ENCODE data around the gene SEC24D. TPM values are rescaled to one million over a fixed set of nuclear protein-coding genes. Genes with fewer than 3 reads are reported as not detected.
"Not testable (repeated sequence)": the region's sequence is repeated elsewhere in the genome, so short reads cannot be mapped to it uniquely, and the experiment has no call there.

SEC24D gene
- total and polyA plus RNA-seq, 2 experiments from 2014 or later: 37.6 to 94.8 TPM

DNA sequence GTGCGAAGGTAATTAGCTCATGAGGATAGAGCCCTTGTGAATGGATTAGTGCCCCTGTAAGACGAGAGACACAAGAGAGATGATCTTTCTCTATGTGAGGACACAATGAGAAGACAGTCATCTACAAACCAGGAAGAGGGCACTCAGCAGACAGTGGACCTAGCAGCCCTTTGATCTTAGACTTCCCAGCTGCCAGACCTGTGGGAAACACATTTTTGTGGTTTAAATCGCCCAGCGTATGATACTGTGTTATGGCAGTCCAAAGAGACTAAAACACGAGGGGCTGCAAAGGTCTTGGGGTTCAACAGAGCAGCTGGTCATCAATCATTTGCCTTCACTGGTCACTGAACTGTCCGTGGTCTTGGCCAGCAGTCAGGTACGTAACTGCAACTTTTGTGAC lies 43.5 kb upstream of the SEC24D start (continued):
- TF ChIP-seq JUNB (IDR thresholded peaks at IDR 0.05; ENCODE audit: unreplicated experiment) (no peak), CREB1 (CRISPR knock-in tag; IDR thresholded peaks at IDR 0.05; ENCODE audit: low read depth) (no peak), NANOG (IDR thresholded peaks at IDR 0.05; ENCODE audit: borderline replicate concordance) (no peak)
- TF ChIP-seq, protein P1, sequence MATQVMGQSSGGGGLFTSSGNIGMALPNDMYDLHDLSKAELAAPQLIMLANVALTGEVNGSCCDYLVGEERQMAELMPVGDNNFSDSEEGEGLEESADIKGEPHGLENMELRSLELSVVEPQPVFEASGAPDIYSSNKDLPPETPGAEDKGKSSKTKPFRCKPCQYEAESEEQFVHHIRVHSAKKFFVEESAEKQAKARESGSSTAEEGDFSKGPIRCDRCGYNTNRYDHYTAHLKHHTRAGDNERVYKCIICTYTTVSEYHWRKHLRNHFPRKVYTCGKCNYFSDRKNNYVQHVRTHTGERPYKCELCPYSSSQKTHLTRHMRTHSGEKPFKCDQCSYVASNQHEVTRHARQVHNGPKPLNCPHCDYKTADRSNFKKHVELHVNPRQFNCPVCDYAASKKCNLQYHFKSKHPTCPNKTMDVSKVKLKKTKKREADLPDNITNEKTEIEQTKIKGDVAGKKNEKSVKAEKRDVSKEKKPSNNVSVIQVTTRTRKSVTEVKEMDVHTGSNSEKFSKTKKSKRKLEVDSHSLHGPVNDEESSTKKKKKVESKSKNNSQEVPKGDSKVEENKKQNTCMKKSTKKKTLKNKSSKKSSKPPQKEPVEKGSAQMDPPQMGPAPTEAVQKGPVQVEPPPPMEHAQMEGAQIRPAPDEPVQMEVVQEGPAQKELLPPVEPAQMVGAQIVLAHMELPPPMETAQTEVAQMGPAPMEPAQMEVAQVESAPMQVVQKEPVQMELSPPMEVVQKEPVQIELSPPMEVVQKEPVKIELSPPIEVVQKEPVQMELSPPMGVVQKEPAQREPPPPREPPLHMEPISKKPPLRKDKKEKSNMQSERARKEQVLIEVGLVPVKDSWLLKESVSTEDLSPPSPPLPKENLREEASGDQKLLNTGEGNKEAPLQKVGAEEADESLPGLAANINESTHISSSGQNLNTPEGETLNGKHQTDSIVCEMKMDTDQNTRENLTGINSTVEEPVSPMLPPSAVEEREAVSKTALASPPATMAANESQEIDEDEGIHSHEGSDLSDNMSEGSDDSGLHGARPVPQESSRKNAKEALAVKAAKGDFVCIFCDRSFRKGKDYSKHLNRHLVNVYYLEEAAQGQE (IDR thresholded peaks at IDR 0.05; ENCODE audit: unreplicated experiment): no peak
- TF ChIP-seq, protein P2, sequence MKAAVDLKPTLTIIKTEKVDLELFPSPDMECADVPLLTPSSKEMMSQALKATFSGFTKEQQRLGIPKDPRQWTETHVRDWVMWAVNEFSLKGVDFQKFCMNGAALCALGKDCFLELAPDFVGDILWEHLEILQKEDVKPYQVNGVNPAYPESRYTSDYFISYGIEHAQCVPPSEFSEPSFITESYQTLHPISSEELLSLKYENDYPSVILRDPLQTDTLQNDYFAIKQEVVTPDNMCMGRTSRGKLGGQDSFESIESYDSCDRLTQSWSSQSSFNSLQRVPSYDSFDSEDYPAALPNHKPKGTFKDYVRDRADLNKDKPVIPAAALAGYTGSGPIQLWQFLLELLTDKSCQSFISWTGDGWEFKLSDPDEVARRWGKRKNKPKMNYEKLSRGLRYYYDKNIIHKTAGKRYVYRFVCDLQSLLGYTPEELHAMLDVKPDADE (IDR thresholded peaks at IDR 0.05): no peak

DNA sequence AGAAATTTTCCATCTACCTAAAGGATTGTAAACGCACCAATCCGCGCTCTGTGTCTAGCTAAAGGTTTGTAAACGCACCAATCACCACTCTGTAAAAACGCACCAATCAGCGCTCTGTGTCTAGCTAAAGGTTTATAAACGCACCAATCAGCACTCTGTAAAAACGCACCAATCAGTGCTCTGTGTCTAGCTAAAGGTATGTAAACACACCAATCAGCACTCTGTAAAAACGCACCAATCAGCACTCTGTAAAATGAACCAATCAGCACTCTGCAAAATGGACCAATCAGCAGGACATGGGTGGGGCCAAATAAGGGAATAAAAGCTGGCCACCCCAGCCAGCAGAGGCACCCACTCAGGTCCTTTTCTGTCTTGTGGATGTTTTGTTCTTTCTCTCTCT lies 42.6 kb upstream of the SEC24D start:
- H3K4me1 Mint-ChIP-seq: peaks cover 17% of the 10 kb centered on the region
- not testable (repeated sequence) for H3K27ac Mint-ChIP-seq

DNA sequence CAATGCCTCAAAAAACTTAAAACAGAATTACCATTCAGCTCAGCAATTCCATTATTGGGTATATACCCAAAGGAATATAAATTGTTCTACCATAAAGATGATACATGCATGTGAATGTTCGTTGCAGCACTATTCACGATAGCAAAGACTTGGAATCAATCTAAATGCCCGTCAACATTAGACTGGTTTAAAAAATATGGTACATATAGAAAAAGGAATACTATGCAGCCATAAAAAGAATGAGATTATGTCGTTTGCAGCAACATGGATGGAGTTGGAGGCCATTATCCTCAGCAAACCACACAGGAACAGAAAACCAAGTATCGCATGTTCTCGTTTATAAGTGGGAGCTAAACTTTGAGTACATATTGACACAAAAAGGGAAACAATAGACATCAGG lies 41.9 kb upstream of the SEC24D start:
- Mint-ChIP-seq H3K27me3 (ENCODE audit: insufficient read depth, low read depth, poor library complexity) (no peaks in the 10 kb centered on the region), H3K4me1 (peaks cover 17% of the 10 kb centered on the region), H3K9me3 (peaks cover 16% of the 10 kb centered on the region; the same call in 2 of the 3 replicates), H3K4me3 (no peak overlapping the region), H3K27ac (no peak overlapping the region), H3K36me3 (ENCODE audit: low read depth) (peaks cover 21% of the 10 kb centered on the region)
- no peak overlapping the region for H3K4me3 ChIP-seq
- H3F3A ChIP-seq (replicated peaks; ENCODE audit: low read depth): no peaks in the 10 kb centered on the region
- no peak overlapping the region for H3K4me2 ChIP-seq
- H3K36me3 ChIP-seq (ENCODE audit: insufficient read depth): peaks cover 7% of the 10 kb centered on the region; the same call in 1 of the 2 replicates
- H3K27me3 ChIP-seq (ENCODE audit: insufficient read depth): no peaks in the 10 kb centered on the region
- H3K4me1 ChIP-seq (ENCODE audit: insufficient read depth): peaks cover 18% of the 10 kb centered on the region
- H3K79me2 ChIP-seq (replicated peaks; ENCODE audit: insufficient read depth): no peaks in the 10 kb centered on the region
- ATAC-seq (no peak), DNase-seq (ENCODE audit: low spot score) (no peak)
- no peaks in the 10 kb centered on the region for H3K9me2 ChIP-seq (ENCODE audit: insufficient read depth)
- H2AFZ ChIP-seq: no peak overlapping the region
- no peaks in the 10 kb centered on the region for H4K20me1 ChIP-seq (replicated peaks; ENCODE audit: insufficient read depth)
- H3K27ac ChIP-seq (ENCODE audit: low read depth): no peak overlapping the region
- no peak for TF ChIP-seq ZNF331 (CRISPR knock-in tag; IDR thresholded peaks at IDR 0.05; ENCODE audit: low read depth)
- TF ChIP-seq JUNB (IDR thresholded peaks at IDR 0.05; ENCODE audit: unreplicated experiment): no peak
- TF ChIP-seq EZH2 (IDR thresholded peaks at IDR 0.05; ENCODE audit: low read depth, unreplicated experiment): no peak
- TF ChIP-seq, protein P1 (IDR thresholded peaks at IDR 0.05; ENCODE audit: unreplicated experiment): no peak
- no peak for TF ChIP-seq EZH2phosphoT487 (IDR thresholded peaks at IDR 0.05; ENCODE audit: unreplicated experiment)

More for the DNA sequence above, 42.6 kb upstream of the SEC24D start:
- Mint-ChIP-seq H3K9me3 (peaks cover 16% of the 10 kb centered on the region; the same call in 2 of the 3 replicates), H3K36me3 (ENCODE audit: low read depth) (peaks cover 21% of the 10 kb centered on the region)
- not testable (repeated sequence) for H3K4me2 ChIP-seq; H3K27me3 ChIP-seq (ENCODE audit: insufficient read depth); H3K36me3 ChIP-seq (ENCODE audit: insufficient read depth); DNase-seq (ENCODE audit: low spot score); H4K20me1 ChIP-seq (replicated peaks; ENCODE audit: insufficient read depth); H3K27me3 Mint-ChIP-seq (ENCODE audit: insufficient read depth, low read depth, poor library complexity); H3K4me3 ChIP-seq; H3K79me2 ChIP-seq (replicated peaks; ENCODE audit: insufficient read depth); H2AFZ ChIP-seq; H3K4me3 Mint-ChIP-seq; H3F3A ChIP-seq (replicated peaks; ENCODE audit: low read depth); H3K27ac ChIP-seq (ENCODE audit: low read depth); H3K9me2 ChIP-seq (ENCODE audit: insufficient read depth); ATAC-seq
- peaks cover 18% of the 10 kb centered on the region for H3K4me1 ChIP-seq (ENCODE audit: insufficient read depth)
